Kidney (tissue), 14 donors: ENCODE measurements around the gene SPECC1L. TPM values are rescaled to one million over a fixed set of nuclear protein-coding genes. Genes with fewer than 3 reads are reported as not detected.

Experiments
- DNase-seq, 5 donors: peaks; one replicate each; pipeline ENCODE4 v3.0.0-alpha.2; 2013 to 2020
- FAIRE-seq: peaks from 2 replicates; lab custom pipeline; 2012; peaks lifted over from hg19 to GRCh38; lab: Jason Lieb, UNC
- H3K27ac ChIP-seq, 2 donors: one replicate each; pipeline ENCODE4 v1.7.0; 2013; ENCODE audit warnings: low read depth in 2 of 2, low read length in 2 of 2, inconsistent platforms in 1 of 2
- H3K27me3 ChIP-seq: one replicate; pipeline ENCODE4 v1.7.1; 2013; ENCODE audit warnings: low read length, inconsistent platforms; ENCODE audit not compliant: control insufficient read depth, insufficient read depth
- H3K36me3 ChIP-seq, 3 donors: one replicate each; pipeline versions ENCODE4 v1.7.0 to v1.7.1; 2013; ENCODE audit warnings: low read length in 3 of 3, control low read depth in 1 of 3, inconsistent platforms in 1 of 3; ENCODE audit not compliant: insufficient read depth in 3 of 3, control insufficient read depth in 2 of 3
- H3K4me1 ChIP-seq, 3 donors: one replicate each; pipeline versions ENCODE4 v1.7.0 to v1.7.1; 2013; ENCODE audit warnings: low read length in 3 of 3, inconsistent platforms in 1 of 3, low read depth in 1 of 3; ENCODE audit not compliant: control insufficient read depth in 2 of 3, insufficient read depth in 2 of 3
- H3K4me3 ChIP-seq, 3 donors: one replicate each; pipeline versions ENCODE4 v1.7.0 to v1.8.1; 2013; ENCODE audit warnings: low read length in 3 of 3, control low read depth in 1 of 3, inconsistent platforms in 1 of 3
- H3K9ac ChIP-seq, 3 donors: one replicate each; pipeline versions ENCODE4 v1.7.0 to v1.7.1; 2013; ENCODE audit warnings: low read length in 3 of 3, control low read depth in 1 of 3, inconsistent platforms in 1 of 3
- H3K9me3 ChIP-seq, 3 donors: one replicate each; pipeline versions ENCODE4 v1.7.0 to v1.7.1; 2013; ENCODE audit warnings: low read length in 3 of 3, control low read depth in 1 of 3, inconsistent platforms in 1 of 3; ENCODE audit not compliant: control insufficient read depth in 2 of 3, insufficient read depth in 1 of 3
- intact Hi-C: fragments of 100-400 bp; cut with DNase I; formaldehyde crosslinking; loops from one replicate; pipeline ENCODE4 v1.11.1; 2022
- polyA plus RNA-seq: library from polyadenylated mRNA; stranded (reverse); fragments of 350-450 nt; fragmentation: Illumina TruSeq; extraction: RNeasy Lipid Tissue Mini Kit (QIAGEN cat#74804); gene quantifications from one replicate; pipeline ENCODE4 v1.2.3, GENCODE V29; 2014; ENCODE audit warnings: low read depth, low replicate concordance; ENCODE audit not compliant: insufficient read depth
- total RNA-seq: library from RNA; stranded (reverse); fragmentation: NEBNext Ultra II Directional; extraction: Animal tissue kit (Norgen Biotek cat#: 25700); gene quantifications from one replicate; pipeline ENCODE4 v1.2.1, GENCODE V29; 2021
- TF ChIP-seq, protein P1 (sequence below): IDR thresholded peaks from 3 replicates; pipeline ENCODE4 v1.5.1; 2012; ENCODE audit warnings: mild to moderate bottlenecking, moderate library complexity, borderline replicate concordance; ENCODE audit not compliant: insufficient read depth; ENCODE audit errors: extremely low read depth
- donor health status: control.
- donor health status: control.
- donor health status: control.
- donor health status: control.
- donor health status: control.
- donor health status: DM: yes; HTN: yes; CAD: no.
- donor health status: Normal renal cell carcinoma (clear cell type).

SPECC1L gene
- total and polyA plus RNA-seq, 2 donors from 2014 or later = 11.1 to 65.8 TPM

GRCh38 chr22:24436553-24436952 lies 165.9 kb downstream of the SPECC1L start:
- Histone ChIP-seq H3K27ac (peak overlapping the region; percentile 61 to 66), H3K4me1 (peaks cover 0 to 42% (median 27%) of the 10 kb centered on the region in 3 donors), H3K4me3 (no peak overlapping the region), H3K9me3 (no peaks in the 10 kb centered on the region), H3K9ac (no peak overlapping the region), H3K36me3 (peaks cover 0 to 4% (median 3%) of the 10 kb centered on the region in 3 donors), H3K27me3 (no peaks in the 10 kb centered on the region)
- intact Hi-C loops = no loop called here
- TF ChIP-seq, protein P1, sequence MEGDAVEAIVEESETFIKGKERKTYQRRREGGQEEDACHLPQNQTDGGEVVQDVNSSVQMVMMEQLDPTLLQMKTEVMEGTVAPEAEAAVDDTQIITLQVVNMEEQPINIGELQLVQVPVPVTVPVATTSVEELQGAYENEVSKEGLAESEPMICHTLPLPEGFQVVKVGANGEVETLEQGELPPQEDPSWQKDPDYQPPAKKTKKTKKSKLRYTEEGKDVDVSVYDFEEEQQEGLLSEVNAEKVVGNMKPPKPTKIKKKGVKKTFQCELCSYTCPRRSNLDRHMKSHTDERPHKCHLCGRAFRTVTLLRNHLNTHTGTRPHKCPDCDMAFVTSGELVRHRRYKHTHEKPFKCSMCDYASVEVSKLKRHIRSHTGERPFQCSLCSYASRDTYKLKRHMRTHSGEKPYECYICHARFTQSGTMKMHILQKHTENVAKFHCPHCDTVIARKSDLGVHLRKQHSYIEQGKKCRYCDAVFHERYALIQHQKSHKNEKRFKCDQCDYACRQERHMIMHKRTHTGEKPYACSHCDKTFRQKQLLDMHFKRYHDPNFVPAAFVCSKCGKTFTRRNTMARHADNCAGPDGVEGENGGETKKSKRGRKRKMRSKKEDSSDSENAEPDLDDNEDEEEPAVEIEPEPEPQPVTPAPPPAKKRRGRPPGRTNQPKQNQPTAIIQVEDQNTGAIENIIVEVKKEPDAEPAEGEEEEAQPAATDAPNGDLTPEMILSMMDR = no peak
- FAIRE-seq (no peak), DNase-seq (peak in 1 of 5 donors; percentile 63)

- no peak overlapping the region for H3K27ac ChIP-seq
- H3K9ac ChIP-seq = no peak overlapping the region
- TF ChIP-seq, protein P1 = no peak
- intact Hi-C loops = no loop called here
- no peak for FAIRE-seq
- H3K27me3 ChIP-seq = no peaks in the 10 kb centered on the region
- H3K9me3 ChIP-seq = no peaks in the 10 kb centered on the region
- peaks cover 0 to 37% (median 26%) of the 10 kb centered on the region in 3 donors for H3K4me1 ChIP-seq
- no peak overlapping the region for H3K4me3 ChIP-seq
- peak in 1 of 5 donors; percentile 49 for DNase-seq
- peaks cover 0 to 4% (median 3%) of the 10 kb centered on the region in 3 donors for H3K36me3 ChIP-seq
These were observed 166.5 kb downstream of the SPECC1L start for GRCh38 chr22:24437091-24437490.

DNA sequence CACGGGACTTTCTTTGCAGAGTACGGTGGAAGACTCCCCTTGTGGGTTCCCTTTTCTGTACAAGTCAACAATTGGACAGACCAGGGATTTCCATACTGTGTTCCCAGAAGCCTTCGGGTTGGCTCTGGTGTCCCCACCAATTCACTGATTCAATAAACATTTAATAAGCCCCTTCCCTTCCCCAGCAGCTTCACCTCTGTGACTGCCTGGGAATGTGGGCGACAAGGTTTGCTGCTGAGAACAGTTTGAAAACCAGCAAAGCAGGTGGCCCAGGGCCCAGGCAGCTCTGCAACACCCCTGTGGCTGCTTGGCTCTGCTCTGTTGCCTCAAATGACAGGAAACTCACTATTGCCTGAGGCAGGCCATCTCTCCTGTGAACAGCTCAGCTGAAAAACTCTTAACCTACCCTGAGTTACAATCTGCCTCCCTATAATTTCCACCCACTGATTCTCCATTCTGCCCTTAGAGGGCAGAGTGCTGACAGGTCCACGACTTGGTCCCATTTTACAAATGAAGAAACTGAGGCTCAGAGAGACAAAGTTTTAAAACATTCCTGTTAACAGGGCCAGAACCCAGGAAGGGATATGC lies 167.2 kb downstream of the SPECC1L start:
- peaks cover 0 to 4% (median 3%) of the 10 kb centered on the region in 3 donors for H3K36me3 ChIP-seq
- no peak overlapping the region for H3K9ac ChIP-seq
- DNase-seq (peak in 2 of 5 donors; percentile 32 to 37), FAIRE-seq (no peak)
- H3K9me3 ChIP-seq = no peaks in the 10 kb centered on the region
- intact Hi-C loops = no loop called here
- H3K4me1 ChIP-seq = peaks cover 0 to 31% (median 21%) of the 10 kb centered on the region in 3 donors
- no peak overlapping the region for H3K27ac ChIP-seq
- H3K4me3 ChIP-seq = no peak overlapping the region
- no peaks in the 10 kb centered on the region for H3K27me3 ChIP-seq
- TF ChIP-seq, protein P1 = no peak
